GM21381 (cell line): ENCODE measurements around the gene RARG.
"Not testable (repeated sequence)": the region's sequence is repeated elsewhere in the genome, so short reads cannot be mapped to it uniquely, and the experiment has no call there.

Experiments
- ATAC-seq: cut with Tn5 transposase; IDR thresholded peaks from one replicate; pipeline ENCODE4 v1.9.1; 2021; ENCODE audit warnings: mild to moderate bottlenecking, moderate library complexity; ENCODE audit not compliant: unreplicated experiment

The RARG gene

DNA sequence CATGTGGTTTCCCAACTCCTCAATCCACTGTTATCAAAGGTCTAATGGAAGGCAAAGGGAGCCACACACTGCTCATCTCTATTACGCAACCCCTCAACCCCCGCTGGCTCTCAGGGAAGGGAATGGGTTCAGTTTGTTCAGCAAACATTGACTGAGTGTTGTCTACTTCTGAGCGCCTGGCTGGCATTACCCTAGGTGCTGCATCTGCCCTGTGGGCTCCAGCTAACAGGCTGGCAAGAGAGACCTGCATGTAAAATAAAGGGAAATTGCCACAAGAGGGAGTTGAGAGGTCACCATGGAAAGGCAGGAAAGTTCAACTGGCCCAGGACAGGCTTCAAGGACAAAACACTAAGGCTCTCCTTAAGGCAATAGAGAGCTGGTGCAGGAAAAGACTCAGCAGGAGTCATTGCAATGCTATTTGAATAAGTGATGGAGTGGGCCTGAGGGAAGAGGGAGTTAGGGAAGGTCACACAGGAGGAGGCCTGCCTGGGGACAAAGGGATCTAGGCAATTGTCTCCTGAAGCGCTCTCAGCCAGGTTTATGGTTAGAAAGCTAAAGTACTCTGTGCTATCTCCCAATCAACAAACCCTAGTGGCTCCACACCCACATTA is 57.0 kb downstream of the RARG start:
- ATAC-seq, result no peak

DNA sequence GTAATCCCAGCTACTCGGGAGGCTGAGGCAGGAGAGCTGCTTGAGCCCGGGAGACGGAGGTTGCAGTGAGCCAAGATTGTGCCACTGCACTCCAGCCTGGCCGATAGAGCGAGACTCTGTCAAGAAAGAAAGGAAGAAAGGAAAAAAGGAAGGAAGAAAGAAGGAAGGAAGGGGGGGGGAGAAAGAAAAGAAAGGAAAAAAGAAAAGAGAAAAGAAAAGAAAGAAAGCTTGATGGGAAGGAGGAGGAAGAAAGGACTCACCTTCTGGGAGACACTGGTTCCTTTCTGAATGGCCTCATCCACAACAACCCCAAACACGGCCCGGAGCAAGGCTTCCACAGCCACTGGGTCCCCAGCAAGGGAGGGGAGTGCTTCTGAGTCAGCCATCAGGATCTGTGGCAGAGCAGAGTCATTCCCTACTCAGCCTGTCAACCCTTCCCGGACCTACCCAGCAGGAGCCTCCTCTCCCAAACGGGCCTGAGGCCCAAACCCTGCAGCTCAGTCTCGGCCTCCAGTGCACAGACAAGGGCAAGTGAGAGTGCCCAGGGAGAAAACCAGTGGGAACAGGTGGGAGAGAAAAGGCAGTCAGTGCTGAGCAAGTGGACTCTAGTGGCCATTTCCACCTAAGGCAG is 58.8 kb downstream of the RARG start:
- no peak for ATAC-seq

DNA sequence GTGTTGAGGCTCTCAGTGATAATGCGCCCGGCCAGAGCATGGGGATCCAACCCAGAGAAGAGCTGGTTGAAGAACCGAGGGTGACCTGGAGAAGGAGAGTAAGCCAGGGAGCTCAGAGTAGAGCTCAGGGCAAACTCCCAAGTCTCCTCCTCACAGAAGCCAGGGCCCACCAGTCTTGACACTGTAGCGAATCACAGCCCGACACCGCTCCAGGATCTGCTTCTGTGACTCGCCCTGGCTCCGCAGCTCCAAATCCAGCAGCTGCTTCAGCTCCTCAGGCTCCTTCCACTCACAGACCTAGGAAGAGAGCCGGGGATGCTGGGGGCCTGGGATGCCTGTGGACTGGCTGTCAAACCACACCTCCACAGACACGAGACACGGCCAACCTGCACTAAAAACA is 59.7 kb downstream of the RARG start:
- ATAC-seq, result no peak

DNA sequence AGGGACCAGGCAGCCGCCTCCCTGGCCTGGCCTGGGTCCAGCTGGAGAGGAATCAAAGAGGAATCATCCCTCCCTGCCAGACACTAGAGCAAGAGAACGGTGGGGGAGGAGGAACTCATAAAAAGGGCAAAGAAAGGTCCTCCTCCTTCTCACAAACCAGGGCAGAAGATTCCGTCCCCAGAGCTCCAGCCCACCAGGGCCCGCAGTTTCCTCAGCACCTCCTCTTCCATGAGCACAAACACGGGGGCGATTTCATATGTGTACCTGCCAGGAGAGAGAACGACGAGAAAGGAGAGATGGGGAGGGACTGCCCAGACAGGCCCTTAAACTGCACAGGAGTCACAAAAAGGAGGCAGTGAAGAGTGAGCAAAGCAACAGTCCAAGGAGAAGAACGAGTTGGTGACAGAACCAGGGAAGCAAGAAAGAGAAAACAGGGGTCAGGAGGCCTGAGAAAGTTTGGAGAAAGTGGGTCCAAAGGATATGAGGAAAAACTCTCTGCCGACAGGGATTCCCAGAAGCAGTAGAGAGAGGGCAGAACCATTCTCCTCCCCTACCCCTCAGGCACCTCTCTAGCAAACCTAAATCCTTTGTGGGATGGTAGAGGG is 60.2 kb downstream of the RARG start:
- no peak for ATAC-seq

DNA sequence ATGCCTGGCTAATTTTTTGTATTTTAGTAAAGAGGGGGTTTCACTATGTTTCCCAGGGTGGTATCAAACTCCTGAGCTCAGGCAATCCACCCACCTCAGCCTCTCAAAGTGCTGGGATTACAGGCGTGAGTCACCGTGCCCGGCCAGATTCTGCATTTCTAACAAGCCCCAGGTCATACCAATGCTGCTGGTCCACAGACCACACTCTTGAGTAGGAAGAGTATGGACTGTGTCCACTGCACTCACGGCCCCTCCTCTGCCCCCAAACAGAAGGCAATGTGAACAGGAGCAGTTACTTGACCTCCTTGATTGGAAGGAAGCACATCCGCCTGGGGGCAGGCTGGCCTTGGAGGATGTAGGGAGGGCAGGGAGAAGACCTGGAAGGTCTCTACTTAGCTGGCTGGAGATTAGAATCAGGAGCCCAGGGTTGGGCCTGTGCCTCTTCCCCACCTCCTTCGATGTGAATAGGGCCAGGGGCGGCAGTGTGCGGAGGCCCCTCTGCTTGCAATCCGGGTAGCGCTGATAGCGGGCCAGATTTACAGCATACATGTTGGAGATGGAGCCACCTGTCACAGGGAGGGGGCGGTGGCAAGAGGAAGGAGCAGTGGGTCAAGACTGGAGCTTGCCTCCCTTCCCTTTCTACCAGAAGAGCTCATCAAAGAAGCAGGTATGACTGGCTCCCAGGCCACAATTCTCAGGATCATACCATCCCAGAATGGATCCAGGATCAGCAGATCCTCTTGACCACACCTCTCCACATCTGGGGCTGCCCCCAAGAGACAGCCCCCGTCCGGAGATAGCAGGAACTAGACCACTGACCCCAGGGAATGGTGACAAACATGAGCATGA is 60.9 kb downstream of the RARG start:
- no peak for ATAC-seq

DNA sequence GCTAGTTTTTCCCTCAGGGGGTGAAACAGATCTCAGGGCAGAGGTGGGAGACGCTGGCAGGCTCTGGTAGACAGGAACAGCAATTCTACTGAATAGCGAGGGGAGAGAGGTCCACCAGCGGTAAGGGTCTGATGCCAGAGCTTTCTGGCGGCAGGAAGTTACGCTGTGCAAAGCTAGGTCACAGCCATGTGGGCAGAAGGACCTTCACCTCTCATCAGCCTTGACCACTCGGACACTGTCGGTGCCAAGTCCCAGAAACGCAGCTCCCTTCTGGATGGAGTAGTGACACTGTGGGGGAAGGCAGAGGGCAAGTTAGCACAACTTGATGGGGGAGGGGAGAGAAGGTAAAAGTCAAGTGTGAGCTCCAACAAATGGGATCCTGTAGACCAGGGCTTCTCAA is 61.8 kb downstream of the RARG start:
- no peak for ATAC-seq

DNA sequence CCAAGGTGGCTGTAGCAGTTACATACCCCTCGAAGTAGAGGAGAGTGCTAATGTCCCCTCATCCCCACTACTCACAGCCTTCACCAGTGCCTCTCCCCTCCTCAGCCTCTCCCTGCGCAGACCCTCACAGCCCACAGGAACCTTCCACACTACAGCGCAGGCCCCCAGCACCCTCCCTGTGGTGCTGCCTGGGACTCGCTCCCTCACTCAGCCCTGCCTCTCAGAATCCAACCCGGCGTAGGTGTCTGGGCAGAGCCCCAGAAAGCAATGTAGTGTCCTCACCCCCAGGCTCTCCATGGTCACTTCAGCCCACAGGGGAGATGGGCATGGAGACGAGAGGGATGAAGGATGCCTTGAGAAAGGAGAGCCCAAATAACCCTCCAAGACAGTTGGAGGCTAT is 62.4 kb downstream of the RARG start:
- ATAC-seq, result no peak

DNA sequence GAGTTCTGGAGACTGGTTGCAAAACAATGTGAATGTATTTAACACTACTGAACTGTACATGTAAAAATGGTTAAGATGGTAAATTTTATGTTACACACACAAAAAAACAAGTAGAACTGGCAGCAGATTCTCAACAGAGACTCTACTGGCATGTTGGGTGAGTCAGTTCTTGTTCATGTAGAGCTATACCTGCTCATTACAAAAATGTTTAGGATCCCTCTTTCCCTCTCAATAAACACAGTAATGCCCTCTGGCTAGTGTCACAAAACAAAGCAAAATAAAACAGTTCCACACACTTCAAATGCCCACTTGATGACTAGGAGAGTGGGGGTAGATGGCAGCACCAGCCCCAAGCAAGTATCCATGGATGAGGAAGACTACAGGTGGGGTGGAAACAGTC is 65.2 kb downstream of the RARG start:
- ATAC-seq, result no peak

DNA sequence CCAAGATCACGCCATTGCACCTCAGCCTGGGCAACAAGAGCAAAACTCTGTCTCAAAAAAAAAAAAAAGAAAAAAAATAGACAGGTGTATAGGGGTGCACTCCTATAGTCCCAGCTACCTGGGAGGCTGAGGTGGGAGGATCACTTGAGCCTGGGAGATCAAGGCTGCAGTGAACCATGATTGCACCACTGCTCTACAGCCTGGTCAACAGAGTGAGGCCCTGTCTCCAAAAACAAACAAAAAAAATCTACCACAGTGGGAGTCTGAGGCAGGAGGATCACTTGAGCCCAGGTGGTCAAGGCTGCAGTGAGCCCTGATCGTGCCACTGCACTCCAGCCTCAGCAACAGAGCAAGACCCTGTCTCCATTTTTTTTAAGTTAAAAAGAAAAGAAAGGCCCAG is 69.0 kb downstream of the RARG start:
- ATAC-seq, result not testable (repeated sequence)

DNA sequence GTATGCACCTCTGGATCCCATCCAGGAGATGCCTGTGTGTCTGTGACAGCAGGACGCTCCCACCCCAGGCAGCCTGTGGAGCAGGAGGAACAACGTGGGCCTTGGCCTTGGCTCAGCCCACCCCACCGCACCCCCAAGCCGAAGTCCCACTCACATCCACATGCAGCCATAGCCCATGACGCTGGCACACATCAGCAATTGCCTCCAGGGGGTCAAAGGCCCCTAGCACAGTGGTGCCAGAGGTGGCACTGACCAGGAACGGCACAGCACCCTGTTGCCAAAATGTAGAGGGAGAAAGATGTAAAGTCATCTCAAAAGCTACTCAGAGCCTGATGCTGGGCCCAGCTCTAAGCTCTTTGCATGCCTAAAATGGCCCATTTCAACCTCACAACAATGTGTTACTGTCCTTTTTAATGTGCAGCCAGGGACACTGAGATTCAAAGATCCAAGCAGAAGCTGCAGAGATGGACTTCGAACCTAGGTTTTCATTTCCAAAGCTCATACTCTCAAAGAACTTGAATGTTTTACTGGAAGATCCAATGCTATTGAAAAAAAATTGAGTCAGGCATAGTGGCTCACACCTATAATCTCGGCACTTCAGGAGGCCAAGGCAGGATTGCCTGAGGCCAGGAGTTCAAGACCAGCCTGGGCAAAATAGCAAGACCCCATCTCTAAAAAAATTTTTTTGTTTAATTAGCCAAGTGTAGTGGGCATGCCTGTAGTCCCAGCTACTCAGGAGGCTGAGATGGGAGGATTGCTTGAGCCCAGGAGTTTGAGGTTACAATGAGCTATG is 70.7 kb downstream of the RARG start:
- no peak for ATAC-seq

DNA sequence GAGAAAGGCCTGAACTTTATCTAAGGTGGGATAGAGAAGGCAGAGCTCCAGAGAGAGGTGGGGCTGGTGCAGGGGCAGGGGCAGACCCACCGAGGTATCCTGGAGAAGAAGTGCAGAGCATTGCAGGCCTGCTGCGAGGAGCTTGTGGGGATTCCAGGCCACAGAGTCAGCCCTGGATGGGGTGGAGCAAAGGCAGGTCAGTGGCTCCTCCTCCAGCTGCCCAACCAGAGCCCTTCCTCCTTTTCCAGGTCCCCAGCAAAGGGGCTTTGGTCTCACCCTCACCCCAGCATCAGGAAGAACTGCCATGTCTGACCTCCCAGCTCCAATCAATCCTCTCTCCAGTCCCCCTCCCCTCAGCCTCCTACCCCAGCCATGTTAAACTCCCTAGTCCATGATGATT is 71.3 kb downstream of the RARG start:
- ATAC-seq, result no peak
